HCT116 (cell line): ENCODE results near the gene SAMMSON. TPM values are rescaled to one million over a fixed set of nuclear protein-coding genes. Genes with fewer than 3 reads are reported as not detected.

Experiments used
- ATAC-seq: fragments of 200-7000 bp; cut with Tn5 transposase; 2 replicates; pipeline ENCODE4 v1.9.1; 2020; ENCODE audit warnings: mild to moderate bottlenecking, moderate library complexity
- BruUV-seq: library from RNA; stranded (reverse); fragments of 400-500 nt; replicated peaks from 2 replicates; lab custom pipeline; 2021; lab: Mats Ljungman, UMichigan
- CTCF ChIA-PET: fragments of 300-600 bp; sonication (Branson Sonifier 250); formaldehyde crosslinking; loops from one replicate; lab custom pipeline; 2021; ENCODE audit warnings: antibody characterized with exemption; lab: Charles Lee
- POLR2A ChIA-PET: fragments of 300-600, 350-600 bp; sonication (Branson Sonifier 250); formaldehyde crosslinking; loops from one replicate; lab custom pipeline; 2021; ENCODE audit warnings: antibody characterized with exemption; lab: Charles Lee
- RAD21 ChIA-PET, 2 experiments: fragments of 300-600 bp; sonication (Branson Sonifier 250); formaldehyde crosslinking; loops; one replicate each; lab custom pipeline; 2023; ENCODE audit warnings: low total read pairs in 2 of 2; ENCODE audit not compliant: uncharacterized antibody in 2 of 2, unreplicated experiment in 2 of 2, low non-redundant PET in 1 of 2; lab: Charles Lee
- DNase-seq: peaks from one replicate; pipeline ENCODE4 v3.0.0-alpha.2; 2010; ENCODE audit warnings: low read depth, low spot score
- H2AFZ ChIP-seq: fragments of 200-600 bp; shearing (Covaris generic), sonication (generic); 2 replicates; pipeline ENCODE4 v1.6.1; 2017; ENCODE audit warnings: low read depth, mixed run types, mixed read lengths, antibody characterized with exemption, low read length; ENCODE audit not compliant: poor library complexity, severe bottlenecking
- H3K27ac ChIP-seq: 2 replicates; pipeline ENCODE4 v1.5.1; 2012; ENCODE audit warnings: low read depth, low read length
- H3K27me3 ChIP-seq: fragments of 200-600 bp; sonication (generic); 2 replicates; pipeline ENCODE4 v1.6.1; 2016; ENCODE audit warnings: mixed run types, low read length, mixed read lengths; ENCODE audit not compliant: insufficient read depth
- H3K36me3 ChIP-seq, 2 experiments: fragments of 200-500 bp in 1 of 2; fragments of 200-600 bp in 1 of 2; sonication (Bioruptor generic) in 1 of 2; sonication (generic) in 1 of 2; 2 replicates each; pipeline versions ENCODE4 v1.5.1 to v1.6.1; 2014 to 2016; ENCODE audit warnings: low read length in 2 of 2, inconsistent platforms in 1 of 2, mixed read lengths in 1 of 2, mixed run types in 1 of 2; ENCODE audit not compliant: insufficient read depth in 2 of 2, control insufficient read depth in 1 of 2
- H3K4me1 ChIP-seq, 2 experiments: fragments of 200-600 bp in 1 of 2; sonication (generic) in 1 of 2; 2 replicates each; pipeline versions ENCODE4 v1.5.1 to v1.6.1; 2012 to 2017; ENCODE audit warnings: low read length in 2 of 2, inconsistent platforms in 1 of 2, mild to moderate bottlenecking in 1 of 2, mixed read lengths in 1 of 2, mixed run types in 1 of 2, moderate library complexity in 1 of 2; ENCODE audit not compliant: insufficient read depth in 2 of 2, control insufficient read depth in 1 of 2
- H3K4me2 ChIP-seq: fragments of 200-600 bp; sonication (generic); 2 replicates; pipeline ENCODE4 v1.6.1; 2017; ENCODE audit warnings: mixed run types, low read length, mixed read lengths
- H3K4me3 ChIP-seq, 2 experiments: fragments of 200-600 bp in 1 of 2; sonication (generic) in 1 of 2; replicated peaks in 1 of 2; 2 replicates each; pipeline ENCODE4 v1.5.1; 2011 to 2016; ENCODE audit warnings: low read length in 2 of 2, control low read depth in 1 of 2, low read depth in 1 of 2, mild to moderate bottlenecking in 1 of 2, mixed read lengths in 1 of 2, mixed run types in 1 of 2
- H3K79me2 ChIP-seq: fragments of 200-600 bp; sonication (generic); 2 replicates; pipeline ENCODE4 v1.6.1; 2017; ENCODE audit warnings: mild to moderate bottlenecking, mixed run types, low read length, moderate library complexity, mixed read lengths; ENCODE audit not compliant: insufficient read depth
- H3K9ac ChIP-seq: fragments of 200-600 bp; sonication (generic); 2 replicates; pipeline ENCODE4 v1.6.1; 2016; ENCODE audit warnings: low read length, mixed read lengths
- H3K9me2 ChIP-seq: fragments of 200-600 bp; sonication (generic), shearing (Covaris generic); 2 replicates; pipeline ENCODE4 v1.6.1; 2017; ENCODE audit warnings: mixed run types, mild to moderate bottlenecking, moderate library complexity; ENCODE audit not compliant: insufficient read depth
- H3K9me3 ChIP-seq, 2 experiments: fragments of 200-500 bp in 1 of 2; fragments of 200-600 bp in 1 of 2; sonication (Bioruptor generic) in 1 of 2; sonication (generic) in 1 of 2; 2 replicates each; pipeline ENCODE4 v1.6.1; 2014 to 2017; ENCODE audit warnings: low read length in 2 of 2, mixed read lengths in 2 of 2, inconsistent platforms in 1 of 2, low read depth in 1 of 2, mild to moderate bottlenecking in 1 of 2, mixed run types in 1 of 2, moderate library complexity in 1 of 2; ENCODE audit not compliant: control insufficient read depth in 1 of 2, insufficient read depth in 1 of 2
- H4K20me1 ChIP-seq: fragments of 200-600 bp; sonication (generic), shearing (Covaris generic); 2 replicates; pipeline ENCODE4 v1.6.1; 2017; ENCODE audit warnings: mixed run types, mild to moderate bottlenecking, moderate library complexity; ENCODE audit not compliant: insufficient read depth
- CEBPB ChIP-seq: IDR thresholded peaks from 2 replicates; pipeline ENCODE4 v1.6.1; 2012; ENCODE audit warnings: low read depth
- POLR2AphosphoS5 ChIP-seq: IDR thresholded peaks from 2 replicates; pipeline ENCODE4 v1.6.1; 2011; ENCODE audit warnings: mild to moderate bottlenecking, low read depth, low read length, moderate library complexity
- RAD21 ChIP-seq: IDR thresholded peaks from 2 replicates; pipeline ENCODE4 v1.6.1; 2012; ENCODE audit warnings: low read depth, mild to moderate bottlenecking
- SP1 ChIP-seq: IDR thresholded peaks from 2 replicates; pipeline ENCODE4 v1.6.1; 2012; ENCODE audit warnings: low read depth
- SRF ChIP-seq: IDR thresholded peaks from 2 replicates; pipeline ENCODE4 v1.6.1; 2012; ENCODE audit warnings: low read depth
- ZNF274 ChIP-seq: fragments of 200-500 bp; sonication (Bioruptor generic); IDR thresholded peaks from 2 replicates; pipeline ENCODE4 v1.6.1; 2014; ENCODE audit warnings: mild to moderate bottlenecking, low read depth, low read length, inconsistent platforms
- intact Hi-C: fragments of 100-400 bp; cut with micrococcal nuclease; formaldehyde crosslinking; loops from 2 replicates; pipeline ENCODE4 v1.10.0; 2022
- total RNA-seq: library from RNA; stranded (reverse); gene quantifications from one replicate; pipeline ENCODE4 v1.2.1, GENCODE V29; 2021; ENCODE audit not compliant: unreplicated experiment
- TF ChIP-seq, protein P1 (sequence below): IDR thresholded peaks from 2 replicates; pipeline ENCODE4 v1.6.1; 2012

SAMMSON gene
- total RNA-seq, 1 experiment from 2014 or later: not detected

DNA sequence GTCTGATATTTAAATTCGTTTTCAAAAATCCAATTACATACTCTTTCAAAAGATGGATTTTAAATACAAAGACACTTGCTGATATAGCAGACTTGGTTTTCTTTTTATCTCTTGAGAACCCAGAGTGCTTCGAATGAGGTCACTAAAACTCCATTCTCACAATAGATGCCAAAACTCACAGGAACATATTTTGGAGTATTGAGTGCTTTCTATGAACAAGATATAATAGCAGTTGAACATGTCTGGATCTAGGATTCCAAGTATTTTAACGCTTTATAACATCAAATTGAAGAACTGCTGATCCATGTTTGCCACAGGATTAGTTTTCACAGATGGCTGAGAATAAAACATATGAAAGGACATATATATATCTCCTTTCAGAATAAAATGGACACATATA, 113.2 kb downstream of the SAMMSON start:
- no peak overlapping the region for H3K4me2 ChIP-seq
- no peak overlapping the region for H3K9ac ChIP-seq
- no peak overlapping the region for H3K4me3 ChIP-seq
- no peaks in the 10 kb centered on the region for H4K20me1 ChIP-seq
- TF ChIP-seq ZNF274 (no peak), SRF (no peak), SP1 (no peak)
- no peaks in the 10 kb centered on the region for H3K9me2 ChIP-seq
- RAD21 ChIA-PET: no interaction called here
- POLR2A ChIA-PET: no interaction called here
- H3K27me3 ChIP-seq: no peaks in the 10 kb centered on the region
- H3K27ac ChIP-seq: no peak overlapping the region
- no TSS peak for BruUV-seq
- H3K79me2 ChIP-seq: no peaks in the 10 kb centered on the region
- CTCF ChIA-PET: no interaction called here
- intact Hi-C loops: no loop called here
- H3K36me3 ChIP-seq: no peaks in the 10 kb centered on the region
- ATAC-seq (no peak), DNase-seq (no peak)
- no peak overlapping the region for H2AFZ ChIP-seq
- H3K4me1 ChIP-seq: no peaks in the 10 kb centered on the region
- H3K9me3 ChIP-seq: peaks cover 0 to 8% of the 10 kb centered on the region in 2 experiments; a peak in 1 of 4 replicates

DNA sequence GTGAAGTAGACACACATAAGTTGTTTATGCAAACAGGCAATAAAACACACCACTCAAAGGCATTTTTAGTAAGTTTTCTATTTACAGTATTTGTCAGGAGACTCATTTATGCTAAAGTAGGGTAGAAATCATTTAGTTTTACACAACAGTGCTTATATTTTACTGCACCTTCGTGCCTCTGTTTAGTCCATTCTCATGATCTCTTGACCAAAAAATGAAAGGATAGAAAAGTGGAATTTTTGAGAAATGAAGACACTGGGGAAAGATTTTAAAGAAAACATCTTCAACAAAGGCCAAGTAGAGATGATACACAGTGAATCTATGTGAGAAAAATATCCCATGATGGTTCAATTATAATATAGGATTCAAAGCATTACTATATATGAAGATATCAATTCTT, 114.9 kb downstream of the SAMMSON start:
- Histone ChIP-seq H3K9me2 (no peaks in the 10 kb centered on the region), H3K27me3 (no peaks in the 10 kb centered on the region), H2AFZ (no peak overlapping the region), H4K20me1 (no peaks in the 10 kb centered on the region), H3K4me2 (no peak overlapping the region)
- intact Hi-C loops: no loop called here
- POLR2A ChIA-PET: no interaction called here
- TF ChIP-seq CEBPB (no peak), SP1 (no peak), RAD21 (no peak), POLR2AphosphoS5 (no peak)
- TF ChIP-seq, protein P1, sequence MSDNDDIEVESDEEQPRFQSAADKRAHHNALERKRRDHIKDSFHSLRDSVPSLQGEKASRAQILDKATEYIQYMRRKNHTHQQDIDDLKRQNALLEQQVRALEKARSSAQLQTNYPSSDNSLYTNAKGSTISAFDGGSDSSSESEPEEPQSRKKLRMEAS: no peak
- TF ChIP-seq, all 23 proteins: peak for 0
- H3K9ac ChIP-seq: no peak overlapping the region
- no peak for ATAC-seq
- no peak overlapping the region for H3K27ac ChIP-seq
- peaks cover 0 to 4% of the 10 kb centered on the region in 2 experiments; a peak in 1 of 4 replicates for H3K9me3 ChIP-seq
- H3K36me3 ChIP-seq: no peaks in the 10 kb centered on the region
- ChIA-PET CTCF (no interaction called here), RAD21 (no interaction called here)
- no peaks in the 10 kb centered on the region for H3K4me1 ChIP-seq
- BruUV-seq: no TSS peak
- H3K4me3 ChIP-seq: no peak overlapping the region
- no peaks in the 10 kb centered on the region for H3K79me2 ChIP-seq
- no peak for DNase-seq
